Measurements from ENCODE around the gene BRPF3. TPM values are rescaled to one million over a fixed set of nuclear protein-coding genes. Genes with fewer than 3 reads are reported as not detected.

The BRPF3 gene
- total RNA-seq, 1 donor from 2014 or later = 36.2 TPM

DNA sequence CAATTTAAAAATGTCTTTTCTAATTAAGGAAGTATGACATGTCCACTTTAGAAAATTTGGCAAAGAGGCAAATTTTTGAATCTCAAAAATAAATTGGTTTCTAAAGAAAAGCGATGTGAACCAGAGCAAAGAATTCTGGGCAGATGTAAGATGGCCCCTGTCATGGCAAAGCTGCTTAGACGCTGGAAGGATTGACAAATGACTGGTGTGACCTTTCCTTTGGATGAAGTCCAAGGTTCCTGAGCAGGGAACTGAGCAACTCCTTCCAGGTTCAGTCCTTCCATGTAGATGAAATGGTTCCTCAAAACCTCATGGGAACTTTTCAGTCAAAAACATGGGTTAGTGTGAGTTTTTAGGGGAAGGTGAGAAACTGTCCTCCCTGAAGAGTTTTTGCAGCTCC is 25.1 kb downstream of the BRPF3 start:
- TF ChIP-seq, protein P1, sequence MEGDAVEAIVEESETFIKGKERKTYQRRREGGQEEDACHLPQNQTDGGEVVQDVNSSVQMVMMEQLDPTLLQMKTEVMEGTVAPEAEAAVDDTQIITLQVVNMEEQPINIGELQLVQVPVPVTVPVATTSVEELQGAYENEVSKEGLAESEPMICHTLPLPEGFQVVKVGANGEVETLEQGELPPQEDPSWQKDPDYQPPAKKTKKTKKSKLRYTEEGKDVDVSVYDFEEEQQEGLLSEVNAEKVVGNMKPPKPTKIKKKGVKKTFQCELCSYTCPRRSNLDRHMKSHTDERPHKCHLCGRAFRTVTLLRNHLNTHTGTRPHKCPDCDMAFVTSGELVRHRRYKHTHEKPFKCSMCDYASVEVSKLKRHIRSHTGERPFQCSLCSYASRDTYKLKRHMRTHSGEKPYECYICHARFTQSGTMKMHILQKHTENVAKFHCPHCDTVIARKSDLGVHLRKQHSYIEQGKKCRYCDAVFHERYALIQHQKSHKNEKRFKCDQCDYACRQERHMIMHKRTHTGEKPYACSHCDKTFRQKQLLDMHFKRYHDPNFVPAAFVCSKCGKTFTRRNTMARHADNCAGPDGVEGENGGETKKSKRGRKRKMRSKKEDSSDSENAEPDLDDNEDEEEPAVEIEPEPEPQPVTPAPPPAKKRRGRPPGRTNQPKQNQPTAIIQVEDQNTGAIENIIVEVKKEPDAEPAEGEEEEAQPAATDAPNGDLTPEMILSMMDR (IDR thresholded peaks at IDR 0.05) = no peak
- no peaks in the 10 kb centered on the region for H3K4me1 Mint-ChIP-seq (ENCODE audit: unreplicated experiment)
- no peaks in the 10 kb centered on the region for H3K27me3 Mint-ChIP-seq (ENCODE audit: unreplicated experiment)
- peaks cover 45% of the 10 kb centered on the region for H3K36me3 Mint-ChIP-seq (ENCODE audit: unreplicated experiment)
- no peak overlapping the region for H3K27ac Mint-ChIP-seq (ENCODE audit: unreplicated experiment)
- H3K9me3 Mint-ChIP-seq (ENCODE audit: unreplicated experiment) = no peaks in the 10 kb centered on the region
- H3K4me3 Mint-ChIP-seq (ENCODE audit: unreplicated experiment) = no peak overlapping the region
- DNase-seq (ENCODE audit: extremely low spot score, unreplicated experiment) = no peak

DNA sequence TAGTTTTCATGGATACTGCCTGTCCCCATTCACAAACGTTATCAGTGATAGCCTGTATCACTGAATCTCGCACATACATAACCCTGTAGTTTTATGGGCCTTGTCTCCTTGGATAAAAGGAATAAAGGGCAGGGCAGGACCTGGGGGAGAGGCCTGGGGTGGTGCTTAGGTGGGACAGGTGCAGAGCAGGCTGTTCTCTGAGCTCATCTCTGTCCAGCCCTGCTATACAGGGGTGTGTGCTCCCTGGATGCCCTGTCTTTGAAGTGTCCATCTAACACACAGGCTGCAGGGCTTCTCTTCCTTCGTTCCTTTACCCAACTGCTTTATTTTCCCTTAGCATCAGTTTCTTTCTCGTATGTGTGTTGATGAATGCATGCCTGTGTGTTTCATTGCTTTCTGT is 26.4 kb downstream of the BRPF3 start:
- TF ChIP-seq, protein P1 (IDR thresholded peaks at IDR 0.05) = no peak
- H3K9me3 Mint-ChIP-seq (ENCODE audit: unreplicated experiment) = no peaks in the 10 kb centered on the region
- no peak overlapping the region for H3K4me3 Mint-ChIP-seq (ENCODE audit: unreplicated experiment)
- no peaks in the 10 kb centered on the region for H3K27me3 Mint-ChIP-seq (ENCODE audit: unreplicated experiment)
- no peak for DNase-seq (ENCODE audit: extremely low spot score, unreplicated experiment)
- no peaks in the 10 kb centered on the region for H3K4me1 Mint-ChIP-seq (ENCODE audit: unreplicated experiment)
- H3K27ac Mint-ChIP-seq (ENCODE audit: unreplicated experiment) = no peak overlapping the region
- peaks cover 48% of the 10 kb centered on the region for H3K36me3 Mint-ChIP-seq (ENCODE audit: unreplicated experiment)

DNA sequence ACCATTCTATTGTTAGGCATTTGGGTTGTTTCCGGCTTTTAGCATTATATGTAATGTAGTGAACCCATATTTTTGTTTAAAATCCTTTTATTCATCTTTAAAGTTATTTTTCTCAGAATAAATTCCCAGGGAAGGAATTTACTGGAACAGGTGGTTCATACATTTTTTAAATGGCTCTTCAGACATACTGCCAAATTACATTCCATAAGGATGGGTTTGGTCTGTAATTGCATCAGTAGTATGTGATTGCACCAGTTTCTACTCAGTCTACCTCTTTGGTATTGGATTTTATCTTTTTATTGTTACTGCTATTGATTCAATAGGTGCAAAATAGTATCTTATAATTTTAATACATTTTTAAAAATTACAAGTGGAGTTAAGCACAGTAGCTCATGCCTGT is 27.2 kb downstream of the BRPF3 start:
- no peak for DNase-seq (ENCODE audit: extremely low spot score, unreplicated experiment)
- peaks cover 43% of the 10 kb centered on the region for H3K36me3 Mint-ChIP-seq (ENCODE audit: unreplicated experiment)
- TF ChIP-seq, protein P1 (IDR thresholded peaks at IDR 0.05) = no peak
- no peaks in the 10 kb centered on the region for H3K9me3 Mint-ChIP-seq (ENCODE audit: unreplicated experiment)
- H3K4me3 Mint-ChIP-seq (ENCODE audit: unreplicated experiment) = no peak overlapping the region
- H3K27me3 Mint-ChIP-seq (ENCODE audit: unreplicated experiment) = no peaks in the 10 kb centered on the region
- H3K4me1 Mint-ChIP-seq (ENCODE audit: unreplicated experiment) = no peaks in the 10 kb centered on the region
- no peak overlapping the region for H3K27ac Mint-ChIP-seq (ENCODE audit: unreplicated experiment)

DNA sequence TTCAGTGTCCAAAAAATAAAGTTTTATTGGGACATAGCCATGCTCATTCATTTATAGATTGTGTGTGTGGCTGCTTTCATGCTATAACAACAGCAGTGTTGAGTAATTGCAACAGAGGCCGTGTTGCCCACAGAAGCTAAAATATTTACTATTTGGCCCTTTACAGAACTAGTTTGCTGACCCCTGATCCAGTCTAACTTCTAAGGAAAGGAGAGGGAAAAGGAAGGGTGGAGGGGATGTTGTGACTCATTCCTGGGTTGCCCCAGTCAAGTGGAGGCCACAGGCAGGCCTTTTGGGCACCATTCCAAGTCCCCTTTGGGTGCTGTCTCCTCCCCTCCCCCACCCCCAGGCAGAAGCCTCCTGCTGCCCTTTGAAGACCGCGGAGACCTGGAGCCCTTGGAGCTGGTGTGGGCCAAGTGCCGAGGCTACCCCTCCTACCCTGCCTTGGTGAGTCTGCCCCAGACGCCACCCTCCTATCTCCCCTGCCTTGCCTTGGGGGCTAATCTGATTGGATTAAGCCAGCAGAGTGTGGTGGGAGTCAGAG is 28.4 kb downstream of the BRPF3 start:
- Mint-ChIP-seq H3K27ac (ENCODE audit: unreplicated experiment) (no peak overlapping the region), H3K4me3 (ENCODE audit: unreplicated experiment) (no peak overlapping the region), H3K36me3 (ENCODE audit: unreplicated experiment) (peaks cover 48% of the 10 kb centered on the region), H3K27me3 (ENCODE audit: unreplicated experiment) (no peaks in the 10 kb centered on the region), H3K9me3 (ENCODE audit: unreplicated experiment) (no peaks in the 10 kb centered on the region), H3K4me1 (ENCODE audit: unreplicated experiment) (no peaks in the 10 kb centered on the region)
- TF ChIP-seq, protein P1 (IDR thresholded peaks at IDR 0.05) = no peak
- no peak for DNase-seq (ENCODE audit: extremely low spot score, unreplicated experiment)

DNA sequence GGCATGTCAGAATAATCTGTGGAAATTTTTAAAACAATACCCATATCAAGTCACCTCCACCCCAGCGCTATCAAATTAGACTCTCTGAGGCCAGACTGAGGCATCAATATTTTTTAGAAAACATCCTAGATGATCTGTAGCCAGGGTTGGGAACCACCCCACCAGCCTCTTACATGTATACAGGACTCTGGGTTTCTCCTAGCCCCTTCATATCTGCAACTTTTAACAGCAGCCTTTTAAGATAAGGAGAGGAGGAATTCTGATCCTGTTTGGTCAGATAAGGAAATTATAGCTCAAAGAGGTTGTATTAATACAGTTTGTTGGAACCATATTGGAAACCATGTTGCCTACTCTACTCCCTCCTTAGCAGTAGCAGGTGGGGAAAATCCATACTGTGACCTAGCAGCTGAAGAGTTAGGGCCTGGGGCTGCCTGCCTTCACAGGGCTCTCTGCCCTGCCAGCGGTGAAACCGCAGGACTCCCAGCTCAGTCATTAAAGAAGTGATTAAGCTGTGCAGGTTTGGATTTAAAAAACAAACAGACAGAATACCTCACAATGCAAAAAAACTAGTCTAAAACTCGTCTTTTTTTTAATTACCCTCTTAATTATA is 30.0 kb downstream of the BRPF3 start:
- H3K27me3 Mint-ChIP-seq (ENCODE audit: unreplicated experiment) = no peaks in the 10 kb centered on the region
- no peaks in the 10 kb centered on the region for H3K4me1 Mint-ChIP-seq (ENCODE audit: unreplicated experiment)
- H3K36me3 Mint-ChIP-seq (ENCODE audit: unreplicated experiment) = peaks cover 55% of the 10 kb centered on the region
- no peak overlapping the region for H3K27ac Mint-ChIP-seq (ENCODE audit: unreplicated experiment)
- H3K9me3 Mint-ChIP-seq (ENCODE audit: unreplicated experiment) = no peaks in the 10 kb centered on the region
- no peak for DNase-seq (ENCODE audit: extremely low spot score, unreplicated experiment)
- H3K4me3 Mint-ChIP-seq (ENCODE audit: unreplicated experiment) = no peak overlapping the region
- TF ChIP-seq, protein P1 (IDR thresholded peaks at IDR 0.05) = no peak

All from osteocyte (in vitro differentiated cells).